ENCODE measurements around the gene SLC9B1. TPM values are rescaled to one million over a fixed set of nuclear protein-coding genes. Genes with fewer than 3 reads are reported as not detected.

Gene SLC9B1
- total and polyA plus RNA-seq, 2 of the 13 experiments (the other 11 are each of a cell fraction or from before 2014, with no cell fraction given) = 0.17 to 0.20 TPM

- Histone ChIP-seq H3K27me3 (ENCODE audit: control insufficient read depth in 1 of 2, insufficient read depth in 2 of 2, low read length in 2 of 2) (no peaks in the 10 kb centered on the region), H3K4me1 (ENCODE audit: insufficient read depth, low read length) (peaks cover 49% of the 10 kb centered on the region), H3K4me2 (ENCODE audit: low read depth, low read length) (peak overlapping the region; percentile 84), H3K9me3 (ENCODE audit: low read length) (no peaks in the 10 kb centered on the region), H3K79me2 (ENCODE audit: insufficient read depth, low read length) (peaks cover 79% of the 10 kb centered on the region), H4K20me1 (ENCODE audit: insufficient read depth, low read length) (no peaks in the 10 kb centered on the region), H3K4me3 (replicated peaks in 1 of 3; ENCODE audit: insufficient read depth in 1 of 3, low read depth in 2 of 3, low read length in 3 of 3) (peak overlapping the region; percentile 58 to 76 (median 67)), H3K36me3 (replicated peaks in 1 of 2; ENCODE audit: control insufficient read depth in 1 of 2, insufficient read depth in 2 of 2, low read length in 2 of 2) (no peaks in the 10 kb centered on the region), H2AFZ (ENCODE audit: low read length) (peak overlapping the region; percentile 97), H3K9ac (ENCODE audit: insufficient read depth, low read depth, low read length) (peak overlapping the region; percentile 83), H3K27ac (ENCODE audit: extremely low read length, insufficient read depth, low read length) (peak overlapping the region; percentile 98)
- ATAC-seq (peak; percentile 62), DNase-seq (ENCODE audit: low spot score) (no peak), FAIRE-seq (no peak)
- POLR2A ChIA-PET = interaction anchor here (1.0 to 3.9 kb wide), 13 partner anchors 10 to 367 kb away, joined by 3 to 121 read pairs (median 5); partner anchors contain the start of genes NFKB1, SLC9B2 and UBE2D3
- BruUV-seq (replicated peaks) = TSS peak; percentile 78
- CTCF ChIA-PET (ENCODE audit: low intra/inter-chr PET ratio, low total read pairs) = no interaction called here
- 1% methylated on average over 23 of the region's 23 CpGs for WGBS (ENCODE audit: low lambda C conversion rate)
- in situ Hi-C loops (cut with HindIII; ENCODE audit: extremely low pct_ligation_motif_present, low pct_unique_long_range_greater_than_20kb) (loop anchor here (5.0 kb wide), 1 partner anchor 41 kb away; the partner anchor contains the start of gene UBE2D3), intact Hi-C loops (cut with micrococcal nuclease; ENCODE audit: unreplicated experiment) (no loop called here)
- TF ChIP-seq CREB1 (IDR thresholded peaks at IDR 0.05) = no peak
- TF ChIP-seq CREB1 (CRISPR knock-in tag; IDR thresholded peaks at IDR 0.05) = peak; percentile 8; the same call in 1 of the 2 replicates
- TF ChIP-seq HBP1 (CRISPR knock-in tag; IDR thresholded peaks at IDR 0.05; ENCODE audit: low read depth) = no peak
- TF ChIP-seq NCOA1 (CRISPR knock-in tag; IDR thresholded peaks at IDR 0.05) = 0 out of 2 replicates have a peak, but pooled peaks have one; percentile 19
- TF ChIP-seq LRRFIP1 (CRISPR knock-in tag; conservative IDR thresholded peaks at IDR 0.05) = no peak
- no peak for TF ChIP-seq RBM39 (IDR thresholded peaks at IDR 0.05; ENCODE audit: low read depth, low read length, poor library complexity, severe bottlenecking)
- no peak for TF ChIP-seq JUND (CRISPR knock-in tag; IDR thresholded peaks at IDR 0.05)
- no peak for TF ChIP-seq PAWR (CRISPR knock-in tag; IDR thresholded peaks at IDR 0.05; ENCODE audit: borderline replicate concordance)
- TF ChIP-seq ZNF619 (CRISPR knock-in tag; IDR thresholded peaks at IDR 0.05) = no peak
- no peak for TF ChIP-seq ZNF574 (CRISPR knock-in tag; IDR thresholded peaks at IDR 0.05)
- TF ChIP-seq TCF7 (IDR thresholded peaks at IDR 0.05; ENCODE audit: low read depth) = no peak
- peak; percentile 40; the same call in 1 of the 2 replicates for TF ChIP-seq ATF1 (CRISPR knock-in tag; IDR thresholded peaks at IDR 0.05)
- TF ChIP-seq HDAC1 (CRISPR knock-in tag; IDR thresholded peaks at IDR 0.05) = peak; percentile 31; the same call in 1 of the 2 replicates
- TF ChIP-seq FOSL1 (CRISPR knock-in tag; IDR thresholded peaks at IDR 0.05; ENCODE audit: borderline replicate concordance) = no peak
- TF ChIP-seq ADNP (CRISPR knock-in tag; IDR thresholded peaks at IDR 0.05) = 0 out of 2 replicates have a peak, but pooled peaks have one; percentile 39
- peak; percentile 50; the same call in 1 of the 2 replicates for TF ChIP-seq CHD4 (IDR thresholded peaks at IDR 0.05; ENCODE audit: borderline replicate concordance, low read length)
- TF ChIP-seq HNF4G (IDR thresholded peaks at IDR 0.05; ENCODE audit: borderline replicate concordance, low read depth, low read length) = no peak
- TF ChIP-seq HNF4G (CRISPR knock-in tag; IDR thresholded peaks at IDR 0.05; ENCODE audit: borderline replicate concordance, low read depth) = no peak
- TF ChIP-seq CCDC6 (CRISPR knock-in tag; IDR thresholded peaks at IDR 0.05) = no peak
These were observed 151.2 kb downstream of the SLC9B1 start for GRCh38 chr4:102868153-102868780.
